Measurements from ENCODE around the gene RORC.
"Not testable (repeated sequence)": the region's sequence is repeated elsewhere in the genome, so short reads cannot be mapped to it uniquely, and the experiment has no call there.

RORC gene

DNA sequence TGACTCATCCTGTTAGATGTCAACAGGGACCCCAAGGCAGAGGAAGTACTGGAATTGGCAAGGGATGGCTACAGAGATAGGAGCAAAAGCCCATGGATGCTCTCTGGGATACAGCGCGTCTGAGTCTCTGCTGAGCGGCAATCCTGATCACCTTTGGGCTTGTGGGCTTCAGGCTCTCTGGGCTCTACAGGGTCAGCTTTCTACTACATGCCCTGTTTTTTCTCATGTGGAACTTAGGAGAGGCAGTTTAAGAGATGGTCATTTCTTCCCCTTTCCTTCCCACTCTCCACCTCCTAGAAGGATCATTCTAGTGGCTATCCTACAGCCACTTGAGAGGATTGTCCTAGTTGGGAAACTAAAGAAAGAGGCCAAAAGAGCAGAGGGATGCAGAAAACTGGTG is 27.7 kb downstream of the RORC start:
- no peak for DNase-seq

DNA sequence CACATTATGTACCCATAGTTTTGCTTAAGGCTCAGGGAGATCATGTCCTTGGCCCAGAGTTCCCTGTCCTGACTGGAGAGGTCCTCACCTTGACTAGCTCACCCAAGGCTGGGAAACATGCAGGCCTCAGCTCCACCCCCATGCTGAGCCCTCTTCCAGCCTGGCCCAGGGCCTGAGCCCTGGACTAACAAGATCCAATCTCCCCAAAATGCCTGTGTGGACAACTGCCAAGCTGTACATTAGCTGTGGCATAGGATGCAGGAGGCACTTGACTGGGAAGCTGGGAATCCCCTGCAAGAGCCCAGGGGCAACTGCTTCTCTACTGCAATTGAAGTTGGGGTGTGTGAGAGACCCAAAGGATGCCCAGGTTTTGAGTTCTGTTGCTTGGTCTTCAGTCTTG is 28.4 kb downstream of the RORC start:
- DNase-seq: no peak

DNA sequence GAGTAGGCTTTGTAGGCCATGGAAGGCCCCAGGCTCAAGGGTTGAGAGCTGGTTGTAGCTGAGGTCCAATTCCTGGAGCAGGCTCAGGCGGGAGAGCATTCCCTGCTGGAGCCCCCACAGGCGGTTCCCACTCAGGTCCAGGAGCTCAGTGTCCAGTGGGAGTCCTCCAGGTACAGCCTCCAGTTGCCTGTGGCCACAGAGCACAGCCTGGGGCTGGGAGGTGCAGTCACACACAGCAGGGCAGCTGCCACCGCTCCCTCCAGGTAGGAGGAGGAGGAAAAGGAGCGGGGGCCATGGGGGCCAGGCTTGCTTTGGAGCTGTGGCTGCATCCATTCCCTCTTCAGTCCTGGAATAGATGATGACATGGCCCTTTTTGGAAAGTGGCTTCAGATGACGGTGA is 29.2 kb downstream of the RORC start:
- DNase-seq: no peak

DNA sequence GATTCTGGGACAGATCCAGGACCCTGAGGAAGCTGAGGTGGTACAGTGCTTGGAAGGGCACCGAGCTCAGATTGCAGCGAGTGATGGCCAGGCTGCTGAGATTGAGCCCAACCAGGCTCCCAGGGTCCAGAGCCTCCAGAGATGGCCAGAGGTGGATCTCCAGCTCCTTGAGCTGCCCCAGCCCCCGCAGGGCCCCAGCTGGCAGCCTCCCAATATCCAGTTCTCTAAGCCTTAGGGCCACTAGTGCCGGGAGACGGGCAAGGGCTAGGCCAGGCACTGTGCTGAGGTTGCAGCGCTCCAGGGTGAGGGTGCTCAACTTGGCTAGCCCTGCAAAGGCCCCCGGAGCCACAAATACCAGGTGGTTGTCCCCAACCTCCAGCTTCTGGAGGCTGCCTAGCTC is 29.8 kb downstream of the RORC start:
- no peak for DNase-seq

DNA sequence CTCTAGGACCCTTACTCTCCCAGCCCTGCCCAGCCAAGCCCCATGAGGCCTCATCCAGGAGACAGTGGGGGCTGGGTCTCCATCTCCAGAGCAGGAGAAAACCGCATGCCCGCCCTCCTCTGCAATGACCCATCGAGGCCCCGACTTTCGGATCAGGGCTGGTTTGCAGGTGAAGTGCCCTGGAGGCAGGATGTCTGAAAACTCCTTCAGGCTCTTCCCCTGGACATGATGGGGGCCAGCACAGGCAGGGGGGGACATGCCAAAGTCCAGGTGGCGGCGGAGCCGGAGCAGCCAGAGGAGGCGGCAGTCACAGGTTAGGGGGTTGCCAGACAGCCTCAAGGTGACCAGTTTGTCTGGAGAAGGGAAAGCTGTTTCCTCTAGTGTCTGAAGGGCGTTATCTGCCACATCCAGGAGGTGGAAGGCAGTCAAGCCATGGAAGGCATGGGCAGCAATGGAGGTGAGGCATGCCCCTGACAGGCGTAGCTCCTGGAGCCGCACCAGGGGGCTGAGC is 30.2 kb downstream of the RORC start:
- no peak for DNase-seq

DNA sequence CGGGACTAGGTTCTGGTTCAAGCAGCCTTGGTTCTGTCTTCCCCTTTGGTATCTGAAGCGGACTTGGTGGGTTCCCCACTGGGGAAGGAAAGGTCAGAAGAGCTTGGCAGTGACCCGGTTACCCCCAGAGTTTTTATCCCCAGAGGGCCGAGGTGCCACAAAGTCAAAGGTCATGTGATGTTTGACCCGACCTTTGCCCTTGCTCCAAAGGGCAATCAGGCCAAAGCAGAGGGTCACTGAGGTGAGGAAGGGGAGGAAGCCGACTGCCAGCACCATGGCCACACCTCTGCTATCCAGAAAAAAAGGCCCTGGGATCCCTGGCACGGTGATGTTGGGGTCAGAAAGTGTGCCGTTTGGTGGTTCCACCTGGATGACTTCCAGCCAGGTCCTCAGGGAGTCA is 30.8 kb downstream of the RORC start:
- no peak for DNase-seq

DNA sequence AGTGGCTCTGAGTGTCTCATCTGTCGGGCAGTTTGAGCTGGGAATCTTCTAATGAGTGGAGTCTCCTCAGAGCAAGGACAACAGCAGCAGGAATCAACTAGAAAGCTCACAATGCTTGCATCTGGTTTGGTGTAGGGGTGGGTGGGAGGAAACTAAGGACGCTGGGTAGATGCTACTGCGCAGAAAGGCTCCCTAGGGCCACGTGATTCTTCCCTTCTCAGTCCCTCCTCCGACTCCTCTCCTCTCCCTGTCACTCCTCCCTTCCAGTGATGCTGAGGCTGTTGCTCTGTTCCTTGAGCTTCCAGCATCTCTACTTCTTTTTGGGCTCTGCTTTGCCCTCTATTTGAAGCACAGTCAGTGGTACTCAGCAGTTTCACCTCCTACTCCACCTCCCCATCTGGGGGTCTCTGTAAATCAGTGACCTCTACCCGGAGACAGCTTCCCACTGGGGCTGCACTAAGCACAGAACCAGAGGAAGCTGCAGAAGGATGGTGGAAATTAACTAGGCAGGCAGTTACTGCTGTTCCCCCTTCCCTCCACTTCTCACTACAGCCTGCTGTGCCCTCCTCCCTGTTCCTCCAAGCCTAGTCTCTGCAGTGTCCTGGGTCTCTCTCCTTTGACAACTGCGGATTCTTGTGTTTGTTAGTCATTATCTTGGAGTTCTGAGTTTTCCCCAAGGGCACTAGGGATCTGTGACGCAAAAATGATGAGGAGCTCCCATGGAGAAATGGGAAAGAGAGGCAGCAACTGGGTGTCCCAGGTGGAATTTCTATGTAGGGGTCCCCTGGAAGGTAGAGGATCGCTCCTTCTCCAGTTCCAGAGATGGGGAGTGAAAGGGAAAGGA is 32.2 kb downstream of the RORC start:
- no peak for DNase-seq

DNA sequence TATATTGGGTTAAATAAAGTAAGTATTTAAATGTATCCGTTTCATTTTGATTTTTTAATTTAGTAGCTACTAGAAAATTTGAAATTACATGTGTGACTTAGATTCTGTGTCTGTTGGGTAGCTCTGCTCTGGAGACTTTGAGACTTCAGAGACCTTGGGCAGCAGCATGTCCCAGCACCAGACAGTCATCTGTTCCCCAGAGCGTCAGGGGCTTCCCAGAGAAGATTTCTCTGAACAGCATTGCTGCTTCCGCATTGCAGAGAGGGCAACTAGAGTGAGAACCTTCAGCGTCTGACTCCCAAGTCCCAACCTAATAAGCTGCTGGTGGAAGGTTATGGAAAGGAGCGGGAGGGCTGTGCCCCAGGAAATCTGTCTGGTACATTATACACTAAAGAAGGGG is 33.0 kb downstream of the RORC start:
- DNase-seq: no peak

DNA sequence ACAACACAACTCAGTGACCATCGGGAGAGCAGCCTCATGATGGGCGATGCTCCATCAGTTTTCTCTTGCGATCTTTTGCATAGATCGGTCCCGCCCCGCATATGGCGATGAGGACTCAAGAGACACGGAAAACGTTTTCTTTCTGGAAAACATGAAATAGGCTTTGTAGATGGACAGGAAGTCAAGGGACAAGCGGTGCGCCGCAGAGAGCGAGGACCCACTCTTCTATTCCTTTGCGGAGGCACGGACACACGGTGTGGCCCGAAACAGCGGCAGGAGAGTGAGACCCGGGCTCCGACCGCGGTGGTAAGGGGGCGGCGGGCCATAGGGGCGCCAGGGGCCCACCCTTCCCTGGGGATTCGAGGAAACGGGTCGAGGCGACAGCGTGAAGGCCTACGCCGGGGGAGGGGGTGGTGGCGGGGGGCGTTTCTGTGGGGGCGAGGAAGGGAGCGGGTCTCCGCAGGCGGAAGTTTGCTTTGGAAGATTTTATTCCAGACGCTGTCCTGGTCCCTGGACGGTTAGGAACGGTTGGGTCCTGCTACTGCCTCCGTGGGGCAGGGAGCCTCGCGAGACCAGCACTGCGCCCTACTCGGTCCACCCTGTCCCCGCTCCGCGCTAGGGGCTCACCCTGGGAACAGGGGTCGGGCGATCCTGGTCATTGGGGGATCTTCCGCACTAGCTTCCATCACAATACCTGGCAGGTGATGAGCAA is 40.5 kb downstream of the RORC start:
- DNase-seq: no peak

DNA sequence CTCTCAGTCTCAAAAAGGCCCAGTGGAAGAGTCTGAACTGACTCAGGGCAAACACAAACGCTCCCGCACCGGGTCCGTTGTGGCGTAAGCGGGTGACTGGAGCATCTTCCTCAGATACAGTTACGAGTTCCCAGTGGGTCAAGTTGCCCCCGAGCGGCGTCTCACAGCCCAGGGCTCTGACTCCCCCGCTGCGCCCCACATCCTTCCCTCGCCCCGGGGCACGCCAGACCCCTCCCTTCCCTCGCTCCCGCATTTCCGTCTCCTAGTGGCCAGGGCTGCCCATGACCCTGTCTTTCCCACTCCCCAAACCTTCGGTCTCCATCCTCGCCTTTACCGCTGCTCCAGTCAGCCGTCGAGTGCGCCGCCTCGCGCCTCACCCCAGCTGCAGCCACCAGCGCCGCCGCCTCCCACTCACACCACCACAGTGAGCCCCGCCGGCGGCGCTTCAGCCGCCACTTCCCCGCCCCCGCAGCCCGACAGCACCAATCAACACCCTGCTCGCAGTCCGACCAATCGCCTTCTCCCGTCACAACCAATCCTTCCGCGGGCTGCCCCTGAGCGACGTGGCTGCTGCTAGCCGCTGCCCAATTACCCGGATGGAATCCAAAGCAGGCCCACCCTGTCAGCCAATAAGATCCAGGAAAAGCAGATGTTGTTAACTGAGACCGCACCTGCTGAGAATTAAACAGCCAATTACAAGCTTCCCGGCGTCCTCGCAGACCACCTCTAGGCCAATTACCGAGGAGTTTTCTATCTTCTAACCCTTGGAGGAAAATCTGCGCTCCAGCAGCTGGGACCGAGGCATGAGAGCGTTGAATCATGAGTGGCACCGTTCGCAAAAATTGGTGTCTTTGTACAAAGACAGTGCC is 41.3 kb downstream of the RORC start, which contains the start of gene TDRKH:
Gene TDRKH (minus strand): TSS at position 430 of the 869 bp plus-strand sequence. CDS start 7,478 bp downstream, outside the sequence.
- DNase-seq: peak; percentile 95

DNA sequence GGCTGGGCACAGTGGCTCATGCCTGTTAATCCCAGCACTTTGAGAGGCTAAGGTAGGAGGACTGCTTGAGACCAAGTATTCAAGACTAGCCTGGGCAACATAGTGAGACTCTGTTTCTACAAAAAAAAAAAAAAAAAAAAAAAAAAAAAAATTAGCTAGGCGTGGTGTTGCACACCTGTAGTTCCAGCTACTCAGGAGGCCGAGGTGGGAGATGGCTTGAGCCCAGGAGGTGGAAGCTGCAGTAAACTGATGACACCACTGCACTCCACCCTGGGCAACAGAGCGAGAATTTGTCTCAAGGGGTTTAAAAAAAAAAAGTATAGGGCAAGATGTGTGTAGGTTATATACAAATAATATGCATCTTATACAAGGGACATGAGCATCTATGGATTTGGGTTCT is 43.9 kb downstream of the RORC start:
- DNase-seq: no peak

DNA sequence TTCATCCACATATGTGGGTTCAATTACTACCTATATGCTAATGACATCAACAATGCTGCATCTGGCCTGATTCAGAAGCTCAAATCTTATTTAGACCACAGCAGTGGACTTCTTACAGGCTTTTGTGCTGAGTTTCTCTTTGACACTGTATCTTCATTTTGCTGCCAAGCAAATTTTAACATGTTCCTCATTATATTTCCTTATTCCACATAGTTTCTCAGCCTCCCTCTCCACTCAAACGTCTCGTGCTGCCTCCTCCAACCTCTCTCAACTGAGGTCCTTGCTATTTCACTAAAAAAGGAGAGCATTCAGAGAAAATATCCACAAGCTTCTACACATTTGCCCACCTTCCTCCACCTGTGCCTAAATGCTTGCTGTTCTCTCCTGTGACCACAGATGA is 47.8 kb downstream of the RORC start:
- DNase-seq: no peak

DNA sequence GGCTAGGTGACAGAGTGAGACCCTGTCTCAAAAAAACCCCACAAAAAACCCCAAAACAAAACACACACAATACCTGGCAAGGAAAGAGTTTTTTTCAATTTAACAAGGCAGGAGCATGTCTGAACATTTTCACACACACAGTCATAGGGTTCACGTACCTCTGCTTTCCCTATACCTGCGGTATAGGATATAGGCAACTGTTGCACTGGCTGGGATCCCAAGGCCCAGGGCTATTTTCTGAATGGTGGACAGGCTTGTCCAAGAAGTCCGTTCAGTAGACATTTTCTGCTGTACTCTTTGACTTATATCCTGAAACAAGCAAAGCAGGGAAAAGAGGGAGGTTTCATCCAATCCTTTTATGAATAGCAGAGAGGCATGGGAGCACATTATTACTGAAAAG is 48.9 kb downstream of the RORC start:
- no peak for DNase-seq

DNA sequence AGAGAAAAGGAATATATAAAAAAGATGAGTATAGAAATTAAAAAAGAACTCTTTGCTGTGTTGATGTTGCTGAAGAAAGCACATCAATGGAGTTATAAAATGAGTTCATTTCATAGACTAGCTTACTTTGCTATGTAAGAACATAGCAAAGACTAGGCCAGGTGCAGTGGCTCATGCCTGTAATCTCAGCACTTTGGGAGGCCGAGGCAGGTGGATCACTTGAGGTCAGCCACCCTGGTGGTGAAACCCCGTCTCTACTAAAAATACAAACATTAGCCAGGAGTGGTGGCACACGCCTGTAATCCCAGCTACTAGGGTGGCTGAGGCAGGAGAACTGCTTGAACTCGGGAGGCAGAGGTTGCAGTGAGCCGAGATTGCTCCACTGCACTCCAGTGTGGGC is 49.6 kb downstream of the RORC start:
- not testable (repeated sequence) for DNase-seq

DNA sequence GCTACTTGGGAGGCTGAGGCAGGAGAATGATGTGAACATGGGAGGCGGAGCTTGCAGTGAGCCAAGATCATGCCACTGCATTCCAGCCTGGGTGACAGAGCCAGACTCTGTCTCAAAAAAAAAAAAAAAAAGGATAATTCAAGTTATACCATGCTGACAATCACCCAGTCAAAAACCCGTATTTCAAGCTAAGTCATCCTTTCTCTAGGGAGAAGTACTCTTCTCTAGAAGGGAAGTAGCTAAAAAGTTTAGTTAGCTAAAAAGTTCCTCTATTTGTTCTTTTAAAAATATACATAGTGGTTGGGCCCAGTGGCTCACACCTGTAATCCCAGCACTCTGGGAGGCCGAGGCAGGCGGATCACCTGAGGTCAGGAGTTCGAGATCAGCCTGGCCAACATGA is 50.9 kb downstream of the RORC start:
- not testable (repeated sequence) for DNase-seq

DNA sequence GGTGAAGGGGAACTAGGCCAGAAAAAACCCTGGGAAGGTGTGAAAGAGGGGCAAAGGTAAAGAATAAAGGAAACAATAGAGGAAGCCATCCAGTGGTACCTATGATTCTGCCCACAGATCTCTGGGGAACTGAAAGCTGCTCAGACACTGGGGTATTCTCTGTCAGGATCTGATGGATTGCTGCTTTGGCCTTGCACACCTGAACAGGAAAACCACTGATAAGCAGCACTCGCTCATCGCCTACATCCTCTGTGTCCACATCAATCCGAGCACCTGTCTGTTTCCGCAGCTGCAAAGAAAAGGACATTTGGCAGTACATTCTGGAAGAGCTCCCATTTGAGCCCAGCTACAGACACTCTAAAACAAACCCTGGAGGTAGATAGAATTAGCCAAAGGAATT is 51.8 kb downstream of the RORC start:
- DNase-seq: no peak

DNA sequence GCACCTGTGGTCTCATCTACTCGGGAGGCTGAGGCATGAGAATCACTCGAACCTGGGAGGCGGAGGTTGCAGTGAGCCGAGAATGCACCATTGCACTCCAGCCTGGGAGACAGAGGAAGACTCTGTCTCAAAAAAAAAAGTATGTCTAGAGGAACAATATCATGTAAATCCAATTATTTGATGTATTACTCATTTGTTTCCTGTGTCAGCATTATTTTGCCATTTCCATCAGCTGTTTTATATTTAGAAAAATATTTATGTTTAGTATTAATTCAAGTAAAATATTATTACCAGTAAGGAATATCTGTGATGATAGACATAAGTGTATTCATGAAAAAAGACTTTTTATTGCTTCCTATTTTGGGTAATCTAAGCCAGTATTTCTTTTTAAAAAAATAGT is 54.3 kb downstream of the RORC start:
- no peak for DNase-seq

DNA sequence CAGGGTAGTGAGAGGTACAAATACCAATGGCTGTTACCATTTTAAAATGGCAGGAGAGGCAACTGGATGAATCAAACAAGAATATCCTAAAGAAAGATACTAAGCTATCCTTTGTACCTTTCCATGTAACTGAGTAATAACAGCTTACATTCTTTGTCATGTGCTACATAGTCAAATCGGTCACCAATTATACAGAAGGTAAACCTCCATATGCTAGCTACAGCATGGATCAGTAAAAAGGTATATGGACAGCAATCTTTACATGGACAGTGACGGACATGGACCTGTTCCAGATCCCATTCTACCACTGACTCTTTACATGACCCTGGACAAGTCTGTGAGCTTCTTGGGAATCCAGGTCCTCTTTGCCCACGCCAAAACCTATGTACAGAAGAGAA is 54.9 kb downstream of the RORC start:
- DNase-seq: no peak

DNA sequence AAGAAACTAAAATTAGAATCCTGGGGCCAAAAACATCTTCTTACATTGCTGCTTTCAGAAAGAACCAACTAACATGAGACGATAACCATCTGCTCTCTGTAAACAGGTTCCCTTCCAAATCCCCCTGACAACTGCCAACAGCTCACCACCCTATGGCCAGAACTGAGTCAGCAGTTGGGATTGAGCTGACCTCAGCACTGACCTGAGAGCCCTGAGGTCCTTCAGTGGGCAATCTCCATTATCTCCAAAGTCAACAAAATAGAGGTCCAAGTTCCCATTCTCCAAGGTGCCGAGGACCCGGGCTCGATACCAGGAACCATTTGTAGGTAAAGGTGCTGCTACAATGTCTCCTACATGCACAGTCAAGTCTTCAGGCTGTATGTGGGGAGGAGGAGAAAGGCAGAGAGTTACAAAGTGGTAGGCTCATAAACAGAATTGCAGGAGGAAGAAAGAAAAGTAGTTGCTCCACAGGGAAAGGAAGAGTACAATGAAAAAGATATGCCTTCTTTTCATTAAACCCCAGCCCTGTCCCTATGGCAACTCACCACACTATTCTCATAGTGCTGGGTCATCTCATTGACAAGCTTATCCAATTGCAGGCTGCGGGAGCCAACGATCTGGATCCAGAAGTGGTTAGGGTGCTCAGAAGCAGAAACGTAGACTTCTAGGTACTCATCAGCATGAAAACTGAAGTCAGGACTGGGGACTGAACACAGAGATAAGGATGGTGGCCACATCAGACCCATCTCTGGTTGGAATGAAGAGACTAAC is 55.5 kb downstream of the RORC start:
- DNase-seq: no peak

DNA sequence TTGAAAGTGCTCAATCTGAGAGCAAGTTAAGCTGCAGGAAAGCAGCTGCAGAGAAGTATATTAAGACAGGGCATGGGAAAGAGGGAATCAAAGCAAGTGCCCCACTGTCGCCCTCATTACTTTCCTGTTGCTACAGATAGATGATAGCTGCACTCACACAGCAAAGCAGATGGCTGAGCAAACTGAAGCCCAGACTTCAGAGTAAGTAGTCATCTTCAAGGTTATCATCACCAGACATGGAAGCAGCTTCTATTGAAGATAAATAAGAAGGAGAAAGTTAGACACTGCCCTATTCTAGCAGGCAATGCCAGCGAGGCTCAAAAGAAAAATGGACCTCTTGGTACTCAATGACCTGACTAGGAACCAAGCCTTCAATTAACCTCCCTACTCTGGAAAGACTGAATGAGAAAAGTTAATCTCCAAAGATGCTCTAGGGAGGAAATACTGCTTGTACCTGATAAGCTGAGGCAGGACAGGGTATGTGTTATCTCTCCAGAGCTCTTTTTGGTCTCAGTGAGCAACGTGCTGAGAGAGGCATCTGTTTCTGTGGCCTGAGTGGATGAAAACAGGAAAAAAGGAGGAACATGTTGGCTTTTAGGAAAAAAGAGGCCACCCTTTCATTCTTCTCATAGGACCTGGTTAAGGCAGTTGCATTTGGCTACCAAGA is 57.2 kb downstream of the RORC start:
- DNase-seq: no peak

DNA sequence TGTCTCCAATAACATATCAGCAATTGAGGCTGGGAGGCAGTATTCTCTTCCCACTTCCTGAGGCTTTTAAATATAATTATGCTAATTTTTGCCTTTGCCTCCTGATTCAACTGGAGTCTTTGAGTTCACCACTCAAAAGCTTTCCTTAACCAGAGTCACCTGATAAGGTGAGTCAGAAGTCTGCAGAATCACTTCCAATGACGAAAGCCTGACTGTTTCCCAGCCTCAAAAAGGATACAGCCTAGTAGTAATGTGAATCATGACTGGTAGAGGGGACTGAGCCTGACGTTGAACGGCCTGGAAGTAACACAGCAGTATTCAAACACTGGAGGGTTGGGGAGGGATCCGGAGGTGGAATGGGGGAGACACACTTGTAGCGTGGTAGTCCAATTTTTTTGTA is 57.9 kb downstream of the RORC start:
- DNase-seq: no peak

DNA sequence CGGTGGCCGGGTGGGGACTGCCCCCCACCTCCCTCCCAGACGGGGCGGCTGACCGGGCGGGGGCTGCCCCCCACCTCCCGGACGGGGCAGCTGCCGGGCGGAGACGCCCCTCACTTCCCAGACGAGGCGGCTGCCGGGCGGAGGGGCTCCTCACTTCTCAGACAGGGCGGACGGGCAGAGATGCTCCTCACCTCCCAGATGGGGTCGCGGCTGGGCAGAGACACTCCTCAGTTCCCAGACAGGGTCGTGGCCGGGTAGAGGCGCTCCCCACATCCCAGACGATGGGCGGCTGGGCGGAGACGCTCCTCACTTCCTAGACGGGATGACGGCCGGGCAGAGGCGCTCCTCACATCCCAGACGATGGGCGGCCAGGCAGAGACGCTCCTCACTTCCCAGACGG is 62.3 kb downstream of the RORC start:
- not testable (repeated sequence) for DNase-seq

All from activated T-cell treated with anti-CD3 and anti-CD28 coated beads, Interleukin-2, amount 50 U/mL, for 1 hour (primary cell).